Stimulated activated CD8-positive, alpha-beta memory T cell treated with anti-CD3 and anti-CD28 coated beads, Interleukin-12 subunit alpha, Interleukin-12 subunit beta, amount 100 ng/mL, for 24 hours (primary cell): ENCODE measurements around the gene FITM2.

Experiments used
- DNase-seq: peaks from one replicate; pipeline ENCODE4 v3.0.0-alpha.2; 2020; ENCODE audit errors: extremely low read depth

FITM2 gene

GRCh38 chr20:44280387-44280786, 30.6 kb downstream of the FITM2 start:
- DNase-seq = no peak

GRCh38 chr20:44279228-44279627, 31.8 kb downstream of the FITM2 start:
- DNase-seq = no peak

- no peak for DNase-seq
These were observed 36.5 kb downstream of the FITM2 start for GRCh38 chr20:44274303-44275017.

- DNase-seq = no peak
These were observed 37.5 kb downstream of the FITM2 start for GRCh38 chr20:44273231-44274215.

GRCh38 chr20:44271915-44272663, 38.9 kb downstream of the FITM2 start:
- DNase-seq = no peak

- no peak for DNase-seq
These were observed 42.2 kb downstream of the FITM2 start for GRCh38 chr20:44268802-44269201.

- no peak for DNase-seq
These were observed 46.7 kb downstream of the FITM2 start for GRCh38 chr20:44264287-44264686.

GRCh38 chr20:44258226-44258890, 52.6 kb downstream of the FITM2 start:
- DNase-seq = no peak

- no peak for DNase-seq
These were observed 54.0 kb downstream of the FITM2 start for GRCh38 chr20:44256961-44257360.

GRCh38 chr20:44255942-44256341, 55.1 kb downstream of the FITM2 start:
- no peak for DNase-seq

GRCh38 chr20:44254073-44254472, 56.9 kb downstream of the FITM2 start:
- no peak for DNase-seq

GRCh38 chr20:44253528-44253927, 57.5 kb downstream of the FITM2 start:
- DNase-seq = no peak
